Stimulated activated CD4-positive, alpha-beta T cell treated with anti-CD3 and anti-CD28 coated beads, Interleukin-1b, Interleukin-23, amount 100 ng/mL, for 4 hours (primary cell): ENCODE measurements around the gene E2F4.

Experiments
- DNase-seq, 2 donors: peaks; one replicate each; pipeline ENCODE4 v3.0.0-alpha.2; 2020; ENCODE audit warnings: low read depth in 2 of 2

E2F4 gene, protein sequence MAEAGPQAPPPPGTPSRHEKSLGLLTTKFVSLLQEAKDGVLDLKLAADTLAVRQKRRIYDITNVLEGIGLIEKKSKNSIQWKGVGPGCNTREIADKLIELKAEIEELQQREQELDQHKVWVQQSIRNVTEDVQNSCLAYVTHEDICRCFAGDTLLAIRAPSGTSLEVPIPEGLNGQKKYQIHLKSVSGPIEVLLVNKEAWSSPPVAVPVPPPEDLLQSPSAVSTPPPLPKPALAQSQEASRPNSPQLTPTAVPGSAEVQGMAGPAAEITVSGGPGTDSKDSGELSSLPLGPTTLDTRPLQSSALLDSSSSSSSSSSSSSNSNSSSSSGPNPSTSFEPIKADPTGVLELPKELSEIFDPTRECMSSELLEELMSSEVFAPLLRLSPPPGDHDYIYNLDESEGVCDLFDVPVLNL

DNA sequence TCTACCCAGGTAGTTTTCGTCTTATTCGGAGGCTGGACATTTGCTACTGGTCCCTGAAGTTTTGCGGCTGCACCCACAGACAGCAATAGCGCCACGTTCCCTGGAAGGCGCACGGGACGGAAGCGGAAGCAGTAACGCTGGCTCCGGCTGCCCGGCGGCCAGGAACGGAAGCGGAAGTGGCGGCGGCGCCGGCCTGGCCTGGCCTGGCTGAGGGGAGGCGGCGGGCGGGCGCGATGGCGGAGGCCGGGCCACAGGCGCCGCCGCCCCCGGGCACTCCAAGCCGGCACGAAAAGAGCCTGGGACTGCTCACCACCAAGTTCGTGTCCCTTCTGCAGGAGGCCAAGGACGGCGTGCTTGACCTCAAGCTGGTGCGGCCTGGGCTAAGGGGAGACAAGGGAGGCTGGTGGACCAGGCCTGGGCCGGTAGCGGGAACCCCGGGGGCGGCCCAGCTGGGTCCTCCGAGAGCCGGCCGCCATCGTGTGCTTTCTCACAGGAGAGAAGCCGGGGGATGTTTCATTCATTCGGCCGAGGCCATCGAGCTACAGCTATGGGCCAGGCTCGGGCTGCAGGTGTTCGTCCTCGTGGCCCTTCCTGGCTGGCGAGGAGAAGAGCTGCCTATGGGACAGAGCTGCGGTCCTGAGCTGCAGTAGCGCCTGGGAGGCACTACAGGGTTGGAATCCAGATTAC is at the start of gene E2F4:
E2F4 (plus strand) TSS at position 161 of the 687 bp plus-strand sequence; CDS start at position 234, 73 bp downstream.
- peak; percentile 77 to 80 for DNase-seq

- DNase-seq: no peak
Observed at GRCh38 chr16:67142342-67142741, 49.6 kb upstream of the E2F4 start.

DNA sequence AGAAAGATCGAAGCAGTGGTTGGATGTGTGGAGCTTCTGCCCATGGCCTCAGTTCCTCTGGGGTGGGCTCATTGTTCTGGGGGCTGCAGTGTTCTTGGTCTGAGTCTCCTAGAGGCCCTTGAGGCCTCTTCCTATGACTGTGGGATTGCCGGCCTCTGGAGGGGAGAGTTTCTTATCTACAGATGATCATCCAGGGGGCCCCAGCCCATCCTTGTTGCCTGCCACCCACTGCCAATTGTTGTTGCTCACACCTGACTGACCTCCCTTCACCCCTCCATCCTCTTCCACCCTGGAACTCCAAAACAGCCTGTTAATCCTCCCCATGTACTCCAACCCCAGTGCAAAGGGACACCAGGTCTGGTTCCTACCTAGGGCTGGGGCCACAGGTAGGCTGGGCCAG is 47.0 kb upstream of the E2F4 start:
- no peak for DNase-seq

GRCh38 chr16:67145746-67146145 is 46.2 kb upstream of the E2F4 start:
- DNase-seq: no peak

DNA sequence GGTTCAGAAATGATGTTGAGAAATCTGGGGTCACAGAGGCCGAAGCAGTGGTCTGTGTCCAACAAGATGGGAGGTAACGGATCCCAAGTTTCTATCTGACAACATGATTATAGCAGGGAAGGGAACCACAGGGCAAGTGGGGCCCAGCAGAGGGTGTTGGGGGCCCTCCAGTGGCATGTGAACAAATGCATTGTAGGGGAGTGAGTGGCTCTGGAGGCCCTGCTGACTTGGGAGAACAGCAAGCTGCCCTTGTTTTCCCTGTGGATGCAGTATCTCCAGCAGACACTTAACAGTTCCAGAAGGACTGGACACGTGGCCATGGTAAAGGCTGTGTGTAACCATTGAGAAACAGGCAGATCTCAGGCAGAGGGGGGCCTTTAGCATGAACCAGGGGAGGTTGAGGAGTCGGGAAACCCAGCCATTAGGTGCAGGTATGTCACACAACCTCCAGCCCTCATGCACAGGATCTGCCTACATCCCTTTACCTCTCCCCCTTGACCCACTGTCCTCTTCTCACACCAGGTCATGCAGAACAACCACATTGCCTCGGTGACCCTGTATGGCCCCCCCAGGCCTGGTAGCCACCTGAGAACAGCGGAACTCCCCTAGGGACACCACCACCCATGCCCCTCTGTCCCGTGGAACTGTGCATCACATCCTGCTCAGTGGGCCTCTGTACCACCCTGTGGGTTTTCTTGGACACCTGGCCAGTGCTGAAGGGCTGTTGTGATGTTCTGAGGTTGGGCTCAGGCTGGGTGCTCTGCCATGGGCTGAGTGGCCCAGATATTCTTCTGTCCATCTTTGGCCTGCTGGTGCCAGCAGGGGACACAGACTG is 45.2 kb upstream of the E2F4 start:
- no peak for DNase-seq

- DNase-seq: no peak
Observed at GRCh38 chr16:67147437-67148140, 44.4 kb upstream of the E2F4 start.

- no peak for DNase-seq
Observed at GRCh38 chr16:67148221-67148620, 43.7 kb upstream of the E2F4 start.

GRCh38 chr16:67148656-67149275 is 43.2 kb upstream of the E2F4 start:
- DNase-seq: no peak

DNA sequence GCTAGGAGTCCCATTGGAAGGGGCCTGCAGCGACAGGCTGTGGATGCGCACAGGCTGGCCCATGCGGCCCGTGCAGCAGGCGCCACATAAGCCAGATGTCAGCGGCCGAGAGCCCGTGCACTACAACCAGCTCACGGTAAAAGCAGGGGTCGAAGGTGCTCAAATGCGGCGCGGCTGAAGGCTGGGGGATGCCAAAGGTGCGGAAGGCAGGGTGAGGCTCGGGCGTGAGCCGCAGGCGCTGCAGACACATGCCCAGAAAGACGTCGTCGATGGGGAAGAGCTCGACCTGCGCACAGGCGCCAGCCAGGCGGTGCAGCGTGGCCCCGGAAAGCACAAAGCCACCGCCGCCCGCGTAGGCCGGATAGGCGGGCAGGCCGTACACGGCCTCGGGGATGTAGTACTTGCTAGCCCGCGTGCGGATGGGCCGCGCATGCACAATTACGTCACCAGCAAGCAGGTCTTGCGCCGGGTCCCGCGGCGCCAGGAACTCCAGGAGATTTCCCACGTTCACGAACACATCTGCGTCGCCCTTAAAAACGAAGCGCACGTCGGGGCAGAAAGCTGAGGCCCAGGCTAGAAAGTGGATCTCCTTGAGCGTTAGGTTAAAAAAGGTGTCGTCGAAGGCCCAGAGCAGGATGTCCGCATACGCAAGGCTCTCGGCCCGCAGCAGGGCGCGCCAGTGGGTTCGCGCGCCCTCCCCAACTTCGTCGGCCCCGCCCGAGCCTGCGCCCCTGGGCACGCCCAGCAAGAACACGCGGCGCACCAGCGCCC is 42.5 kb upstream of the E2F4 start:
- no peak for DNase-seq

DNA sequence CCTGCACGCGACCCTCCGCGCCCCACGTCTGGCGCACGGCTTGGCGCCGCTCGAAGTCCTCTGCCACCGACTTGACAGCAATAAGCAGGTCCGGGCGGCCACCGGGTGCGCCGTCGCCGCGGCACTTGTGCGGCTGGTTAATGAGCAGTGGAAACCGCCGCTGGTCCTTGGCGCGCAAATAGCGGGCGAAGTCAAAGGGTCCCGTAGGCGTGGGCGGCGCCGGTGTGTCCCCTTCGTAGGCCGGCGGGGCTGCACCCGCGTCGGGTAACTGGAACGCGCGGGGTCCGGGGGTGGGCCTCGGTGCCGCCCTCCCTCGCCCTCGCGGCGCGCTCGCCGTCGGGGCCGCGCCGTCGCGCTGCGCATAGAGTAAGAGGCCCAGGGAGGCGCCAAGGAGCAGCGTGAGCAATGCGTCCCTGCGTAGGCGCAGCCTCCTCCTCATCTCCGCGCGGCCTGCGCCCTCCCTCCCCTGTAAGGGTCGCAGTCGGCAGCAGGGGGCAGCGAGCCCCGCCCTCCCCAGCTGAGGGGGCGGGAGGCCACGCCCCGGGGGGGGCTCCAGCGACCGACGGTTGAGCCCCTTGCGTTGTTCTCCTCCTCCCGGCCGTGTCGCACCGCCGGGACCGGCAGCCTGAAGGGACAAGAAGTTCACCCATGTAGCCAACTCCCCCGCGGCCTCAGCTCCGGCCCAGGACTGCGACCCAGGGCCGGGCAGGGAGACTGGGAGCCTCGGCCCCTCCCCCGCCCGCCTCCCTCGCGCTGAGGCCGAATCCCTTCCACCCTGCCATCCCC is 41.7 kb upstream of the E2F4 start:
- peak in 1 of 2 donors; percentile 46 for DNase-seq

DNA sequence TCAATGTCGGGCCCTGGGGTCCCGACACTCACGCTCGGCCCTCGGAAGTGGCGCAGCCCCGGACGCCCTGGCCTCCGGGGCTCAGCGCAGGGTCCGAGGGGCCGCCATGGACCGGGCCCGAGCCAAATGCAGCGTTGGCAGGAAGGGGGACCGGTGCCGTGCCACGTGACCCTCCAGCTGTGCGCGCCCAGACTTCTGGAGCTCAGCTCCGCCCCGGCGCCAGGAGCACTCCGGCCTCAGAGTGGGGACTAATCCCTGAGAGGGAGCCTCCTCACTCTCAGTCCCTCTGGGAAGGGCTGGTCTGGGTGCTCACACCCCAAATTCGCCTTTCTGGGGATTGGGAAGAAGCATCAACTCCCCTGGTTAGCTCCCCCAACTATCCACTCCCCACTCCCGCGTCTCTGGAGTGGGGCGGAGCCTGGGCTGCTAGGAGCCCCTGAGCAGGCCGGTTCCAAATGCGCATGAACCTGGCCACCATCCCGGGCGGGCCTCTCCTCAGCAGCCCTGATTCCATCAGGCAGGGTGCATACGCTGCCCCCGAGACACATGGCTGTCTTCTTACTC is 41.0 kb upstream of the E2F4 start, which contains the start of gene B3GNT9:
B3GNT9 (minus strand) TSS at position 166 of the 564 bp plus-strand sequence. CDS start 513 bp downstream, outside the sequence.
- no peak for DNase-seq

GRCh38 chr16:67151431-67152097 is 40.4 kb upstream of the E2F4 start:
- no peak for DNase-seq

DNA sequence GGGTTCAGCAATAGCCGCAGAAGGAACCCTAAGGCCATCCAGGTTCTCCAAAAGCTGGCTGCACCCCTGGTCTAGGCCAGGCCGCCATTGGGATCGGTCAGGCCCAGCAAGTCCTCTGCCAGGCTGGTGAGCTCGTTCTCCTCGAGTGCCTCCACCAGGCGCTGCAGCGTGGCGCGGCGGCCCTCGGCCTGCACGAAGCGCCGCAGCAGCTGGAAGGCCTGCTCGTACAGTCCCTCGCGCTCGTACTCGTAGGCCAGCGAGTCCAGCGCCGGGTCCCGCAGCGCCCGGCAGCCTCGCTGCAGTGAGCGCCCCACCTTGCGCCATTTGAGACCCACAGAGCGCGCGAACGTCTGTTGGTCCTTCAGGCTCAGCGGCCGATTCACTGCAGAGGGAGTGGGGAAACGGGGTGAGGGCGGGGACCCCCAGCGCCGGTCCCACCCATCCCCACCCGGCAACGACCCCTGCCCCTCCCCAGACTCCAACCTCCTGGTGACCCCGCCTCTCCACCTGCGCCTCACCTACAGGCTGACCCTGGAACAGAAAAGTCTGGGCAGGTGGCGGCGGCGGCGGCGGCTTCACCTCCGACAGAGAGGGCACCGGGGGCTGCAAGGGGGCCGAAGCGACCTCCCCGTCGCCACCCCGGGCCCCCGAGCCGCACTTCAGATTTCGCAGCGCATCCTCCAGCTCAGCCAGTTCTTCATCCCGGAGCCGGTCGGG is 37.2 kb upstream of the E2F4 start:
- no peak for DNase-seq

DNA sequence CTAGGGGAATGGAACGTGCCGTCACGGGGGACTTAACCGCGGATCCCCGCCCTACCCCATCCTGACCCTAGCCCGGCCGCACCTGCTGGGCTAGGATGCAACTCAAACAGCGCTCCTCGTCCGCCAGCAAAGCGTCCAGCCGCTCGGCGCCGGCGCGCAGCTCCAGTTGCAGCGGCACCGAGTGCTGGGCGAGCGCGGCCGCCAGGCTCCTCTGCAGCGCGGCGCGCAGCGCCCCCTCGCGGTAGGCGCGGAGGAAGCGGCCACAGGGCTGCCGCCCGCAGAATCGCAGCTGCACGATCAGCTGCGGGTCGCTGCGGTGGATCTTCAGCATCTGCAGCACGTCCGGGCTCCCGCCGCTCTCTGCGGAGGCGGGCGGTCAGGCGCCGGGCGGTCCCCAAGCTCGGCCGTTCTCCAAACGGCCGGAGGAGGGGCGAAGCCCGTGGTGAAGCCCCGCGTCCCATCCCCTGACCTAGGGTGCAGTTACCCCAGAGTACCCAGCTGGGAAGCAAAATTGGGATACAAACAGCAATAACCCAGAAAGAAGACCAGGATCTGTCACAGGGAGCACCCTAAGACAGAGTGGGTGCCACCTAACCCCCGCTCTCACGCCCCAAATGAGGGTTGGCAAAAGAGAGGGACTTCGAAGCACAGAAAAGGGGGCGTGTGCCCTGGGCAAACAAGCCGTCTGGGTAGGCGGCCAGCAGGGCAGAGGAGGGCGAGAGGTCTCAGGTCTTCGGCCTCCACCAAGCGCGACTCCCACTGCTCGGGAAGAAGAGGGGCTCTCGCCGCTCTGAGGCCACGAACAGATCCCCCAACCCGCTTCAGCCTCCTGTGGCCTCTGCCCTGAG is 36.4 kb upstream of the E2F4 start:
- DNase-seq: peak; percentile 75 to 80

GRCh38 chr16:67156143-67156844 is 35.7 kb upstream of the E2F4 start:
- no peak for DNase-seq

DNA sequence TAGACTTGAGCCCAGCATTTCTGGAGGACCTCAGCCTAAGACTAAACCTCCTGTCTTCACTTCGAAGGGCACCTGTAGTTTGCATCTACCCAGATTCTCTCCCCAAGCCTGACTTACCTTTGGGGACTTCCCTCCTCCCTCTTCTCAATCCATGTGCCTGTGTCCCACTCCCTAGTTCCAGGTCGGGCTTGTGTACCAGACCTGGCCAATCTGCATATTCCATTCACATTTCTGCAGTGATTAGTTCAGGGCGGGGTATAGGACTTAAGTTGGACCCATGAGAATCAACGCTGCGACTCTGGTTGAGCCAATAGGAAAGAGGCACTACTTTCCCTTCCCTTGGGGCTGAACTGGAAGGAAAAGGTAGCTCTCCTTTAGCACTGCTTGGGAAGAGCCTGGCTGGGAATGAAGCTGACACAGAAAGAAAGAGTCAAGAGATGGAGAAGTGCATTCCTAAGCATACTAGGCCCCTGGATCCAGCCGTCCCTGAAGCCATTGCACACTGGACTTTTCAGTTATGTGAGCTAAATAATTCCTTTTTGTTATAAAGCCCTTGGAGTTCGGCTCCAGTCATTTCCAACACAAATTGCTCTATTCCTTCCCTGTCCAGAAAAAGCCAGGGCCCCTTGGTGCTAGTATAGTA is 34.7 kb upstream of the E2F4 start:
- DNase-seq: no peak
